GM12878 (cell line): Measurements from ENCODE around the gene TTLL13.

Experiments used
- ATF3 ChIP-seq: IDR thresholded peaks from 2 replicates; pipeline ENCODE4 v1.6.1; 2011; ENCODE audit warnings: low read depth, mild to moderate bottlenecking, low read length, moderate library complexity, borderline replicate concordance; ENCODE audit errors: extremely low read depth
- CTCF ChIP-seq, 3 experiments: IDR thresholded peaks in 2 of 3; conservative IDR thresholded peaks in 1 of 3; 2 replicates each; pipeline ENCODE4 v1.5.1; 2011; ENCODE audit warnings: low read depth in 3 of 3, low read length in 3 of 3, mild to moderate bottlenecking in 3 of 3, control low read depth in 2 of 3, moderate library complexity in 2 of 3, inconsistent platforms in 1 of 3, mixed read lengths in 1 of 3; ENCODE audit not compliant: control insufficient read depth in 2 of 3, insufficient read depth in 1 of 3; ENCODE audit errors: extremely low read depth in 1 of 3
- JUND ChIP-seq: IDR thresholded peaks from 2 replicates; pipeline ENCODE4 v1.6.1; 2012; ENCODE audit warnings: low read depth, mild to moderate bottlenecking, low read length, improper control_type of control experiment, moderate library complexity
- MYC ChIP-seq: IDR thresholded peaks from 2 replicates; pipeline ENCODE4 v1.6.1; 2011; ENCODE audit warnings: mild to moderate bottlenecking, low read length, moderate library complexity, inconsistent platforms; ENCODE audit not compliant: insufficient read depth, insufficient replicate concordance, insufficient read length, severe bottlenecking
- NKRF ChIP-seq: fragments of 450-650 bp; conservative IDR thresholded peaks from 2 replicates; pipeline ENCODE4 v1.6.1; 2017; ENCODE audit warnings: mild to moderate bottlenecking, moderate library complexity
- POLR2A ChIP-seq: IDR thresholded peaks from 2 replicates; pipeline ENCODE4 v1.6.1; 2011; ENCODE audit warnings: low read depth, mild to moderate bottlenecking, low read length
- POLR2AphosphoS5 ChIP-seq: IDR thresholded peaks from 2 replicates; pipeline ENCODE4 v1.6.1; 2011; ENCODE audit warnings: mild to moderate bottlenecking, low read length, inconsistent platforms
- REST ChIP-seq: IDR thresholded peaks from 2 replicates; pipeline ENCODE4 v1.6.1; 2012; ENCODE audit warnings: mild to moderate bottlenecking, low read depth, low read length
- SMAD1 ChIP-seq: fragments of 450-650 bp; IDR thresholded peaks from 2 replicates; pipeline ENCODE4 v1.6.1; 2018; ENCODE audit warnings: mild to moderate bottlenecking, low read depth; ENCODE audit not compliant: partially characterized antibody
- TARDBP ChIP-seq: IDR thresholded peaks from 2 replicates; pipeline ENCODE4 v1.6.1; 2016; ENCODE audit warnings: borderline replicate concordance
- TCF3 ChIP-seq: IDR thresholded peaks from 2 replicates; pipeline ENCODE4 v1.6.1; 2012; ENCODE audit warnings: low read depth, mild to moderate bottlenecking, low read length, borderline replicate concordance; ENCODE audit not compliant: insufficient read depth
- ZBED1 ChIP-seq: IDR thresholded peaks from 2 replicates; pipeline ENCODE4 v1.6.1; 2016; ENCODE audit warnings: borderline replicate concordance

GRCh38 chr15:90225047-90225446, 24.3 kb upstream of the TTLL13 start:
- TF ChIP-seq CTCF (IDR thresholded peaks at IDR 0.05 in 2 of 3, conservative IDR thresholded peaks at IDR 0.05 in 1 of 3; ENCODE audit: control insufficient read depth in 2 of 3, extremely low read depth in 1 of 3, insufficient read depth in 1 of 3, low read depth in 3 of 3, low read length in 3 of 3) = no peak
- TF ChIP-seq POLR2AphosphoS5 = no peak
- no peak for TF ChIP-seq MYC
- TF ChIP-seq TARDBP = no peak
- TF ChIP-seq NKRF = no peak
- no peak for TF ChIP-seq JUND
- no peak for TF ChIP-seq REST
- TF ChIP-seq SMAD1 = no peak
- no peak for TF ChIP-seq TCF3
- no peak for TF ChIP-seq POLR2A
- no peak for TF ChIP-seq ATF3
- no peak for TF ChIP-seq ZBED1
